Right ventricle myocardium superior (tissue), 1 donor: Measurements from ENCODE around the gene SLC6A6. TPM values are rescaled to one million over a fixed set of nuclear protein-coding genes. Genes with fewer than 3 reads are reported as not detected.
"Not testable (repeated sequence)": the region's sequence is repeated elsewhere in the genome, so short reads cannot be mapped to it uniquely, and the experiment has no call there.

Experiments used
- ATAC-seq: fragments of 200-7000 bp; cut with Tn5 transposase; one replicate; pipeline ENCODE4 v1.9.1; 2020; ENCODE audit warnings: mild to moderate bottlenecking; ENCODE audit not compliant: poor library complexity
- DNase-seq: peaks from one replicate; pipeline ENCODE4 v3.0.0-alpha.2; 2020
- intact Hi-C: fragments of 100-400 bp; cut with DNase I; formaldehyde crosslinking; loops from one replicate; pipeline ENCODE4 v1.11.2; 2022
- total RNA-seq: library from RNA; stranded (reverse); fragmentation: NEBNext Ultra II Directional; extraction: Animal tissue kit (Norgen Biotek cat#: 25700); gene quantifications from one replicate; pipeline ENCODE4 v1.2.1, GENCODE V29; 2021
- donor health status: DM: no; HTN: yes; CAD: no; lungs with severe emphysema.

SLC6A6 gene
- total RNA-seq, 1 donor from 2014 or later: 13.5 TPM

DNA sequence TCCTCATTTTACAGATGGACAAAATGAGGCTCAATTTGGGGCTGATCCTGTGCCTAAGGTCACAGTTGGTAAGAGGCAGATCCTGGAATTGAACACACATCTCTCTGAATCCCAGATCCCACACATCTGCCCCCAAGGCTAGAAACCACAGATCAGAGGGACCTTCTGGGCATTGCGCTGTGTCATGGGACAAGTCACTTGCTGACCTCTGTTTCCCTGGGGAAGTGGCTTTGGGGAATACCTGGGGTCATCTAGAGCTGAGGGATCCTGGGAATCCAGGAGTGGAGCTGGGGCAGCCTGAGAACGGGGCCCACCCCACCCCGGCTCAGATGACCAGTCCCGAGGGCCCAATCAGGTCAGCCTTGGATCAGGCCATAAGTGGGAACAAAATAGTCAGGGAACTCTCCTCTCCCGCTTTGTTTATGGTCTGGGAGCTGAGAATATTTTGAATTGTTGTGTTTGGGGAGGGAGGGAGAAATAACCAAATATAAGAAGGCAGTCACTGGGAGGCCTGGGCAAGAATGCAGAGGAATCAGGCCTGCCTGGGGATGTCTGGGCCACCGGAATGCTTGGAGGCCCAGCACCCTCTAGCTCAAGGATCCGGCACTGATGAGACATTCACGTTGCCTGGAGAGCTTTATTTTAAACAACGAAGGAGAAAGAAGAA is 8.8 kb upstream of the SLC6A6 start:
- no peak for DNase-seq
- ATAC-seq: no peak
- intact Hi-C loops: no loop called here

- ATAC-seq (no peak), DNase-seq (no peak)
- intact Hi-C loops: no loop called here
These were observed 6.2 kb upstream of the SLC6A6 start for GRCh38 chr3:14396031-14396692.

GRCh38 chr3:14397046-14397445 is 5.4 kb upstream of the SLC6A6 start:
- DNase-seq: no peak
- ATAC-seq: no peak
- intact Hi-C loops: no loop called here

DNA sequence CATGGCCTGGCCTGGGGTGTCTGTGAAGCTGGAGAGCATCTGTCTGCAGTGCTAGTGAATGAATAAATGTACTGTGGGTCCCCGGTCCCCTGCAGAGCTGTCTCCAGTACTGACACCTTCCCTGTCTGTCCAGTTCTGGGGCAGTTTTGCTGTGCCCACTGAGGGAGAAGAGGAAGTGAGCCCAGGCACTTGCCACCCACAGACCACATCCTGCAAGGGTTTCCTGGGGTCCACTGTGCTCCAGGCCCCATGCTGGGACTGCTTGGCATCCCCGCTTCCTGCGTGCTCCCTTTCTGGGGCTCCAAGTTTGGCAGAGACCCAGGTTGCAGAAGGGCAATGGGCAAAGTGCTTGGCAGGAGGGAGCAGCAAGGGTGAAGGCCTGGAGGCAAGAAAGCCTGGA is 4.9 kb upstream of the SLC6A6 start:
- DNase-seq: no peak
- intact Hi-C loops: no loop called here

GRCh38 chr3:14397940-14398796 is 4.2 kb upstream of the SLC6A6 start:
- intact Hi-C loops: no loop called here
- DNase-seq (no peak), ATAC-seq (no peak)

More for the DNA sequence above, 4.9 kb upstream of the SLC6A6 start:
- ATAC-seq: no peak

GRCh38 chr3:14398797-14399106 is 3.7 kb upstream of the SLC6A6 start:
- no peak for DNase-seq
- intact Hi-C loops: no loop called here
- no peak for ATAC-seq

GRCh38 chr3:14401692-14402303 is 608 bp upstream of the SLC6A6 start:
- intact Hi-C loops: loop anchor here (10.0 kb wide), 1 partner anchor 53 kb away; no protein-coding TSS in a partner anchor
- DNase-seq: no peak

GRCh38 chr3:14403619-14404155 is 1.3 kb downstream of the SLC6A6 start:
- DNase-seq (peak; percentile 68), ATAC-seq (peak; percentile 30)
- intact Hi-C loops: loop anchor here (10.0 kb wide), 1 partner anchor 51 kb away; no protein-coding TSS in a partner anchor

More at GRCh38 chr3:14401692-14402303, 608 bp upstream of the SLC6A6 start:
- peak; percentile 16 for ATAC-seq

DNA sequence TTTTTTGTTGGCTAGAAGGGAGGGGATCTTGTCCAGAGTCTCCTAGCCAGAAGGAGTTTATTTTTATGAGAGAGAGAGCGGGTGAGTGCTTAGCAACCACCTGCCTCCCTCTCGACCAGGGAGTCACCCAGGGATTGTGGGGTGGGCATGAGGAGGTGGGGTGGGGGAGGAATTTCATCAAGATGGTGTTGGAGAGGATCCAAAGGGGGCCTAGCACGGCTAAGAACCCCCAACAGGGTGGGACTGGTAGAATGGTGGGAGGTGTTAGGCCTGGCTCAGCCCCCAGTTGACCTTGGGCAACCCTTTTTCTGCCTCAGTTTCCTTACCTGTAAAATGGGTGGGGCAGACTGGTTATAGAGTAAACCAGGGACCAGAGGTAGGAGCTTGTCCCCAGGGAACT is 1.8 kb downstream of the SLC6A6 start:
- DNase-seq (no peak), ATAC-seq (no peak)
- intact Hi-C loops: loop anchor here (10.0 kb wide), 1 partner anchor 51 kb away; no protein-coding TSS in a partner anchor

DNA sequence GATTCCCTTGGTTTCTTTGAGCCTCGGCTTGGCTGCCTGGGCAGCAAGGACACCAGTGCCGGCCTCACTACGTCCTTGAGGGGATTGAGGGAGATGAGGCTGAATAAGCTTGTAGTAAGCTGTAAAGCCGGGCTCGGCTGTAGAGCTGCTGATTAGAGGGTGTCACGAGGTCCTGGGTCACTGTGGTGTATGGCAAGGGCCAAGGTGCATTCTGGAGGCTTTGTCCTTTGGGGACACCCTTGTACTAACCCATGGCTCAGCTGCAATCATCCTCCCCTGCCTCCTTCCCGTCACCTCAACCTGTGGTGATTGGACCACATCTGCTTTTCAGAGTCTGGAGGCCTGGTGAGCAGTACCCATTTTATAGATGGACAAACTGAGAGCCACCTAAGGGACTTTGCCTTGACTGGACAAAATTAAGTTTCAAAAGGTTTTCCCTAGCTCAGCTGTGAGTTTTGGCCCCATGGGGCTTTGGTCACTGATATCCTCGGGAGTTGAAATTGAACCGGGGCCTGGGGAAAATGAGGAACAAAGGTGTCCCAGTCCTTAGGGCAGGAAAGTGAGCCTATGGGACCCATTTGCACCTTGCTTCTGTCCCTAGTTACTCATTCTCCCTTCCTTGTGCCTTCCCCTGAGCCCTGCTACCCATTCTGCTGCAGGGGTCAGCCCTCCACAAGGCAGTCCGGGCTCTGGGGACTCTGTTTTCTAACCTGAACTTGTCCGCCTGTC is 2.4 kb downstream of the SLC6A6 start:
- DNase-seq (no peak), ATAC-seq (no peak)
- intact Hi-C loops: loop anchor here (10.0 kb wide), 1 partner anchor 50 kb away; no protein-coding TSS in a partner anchor

DNA sequence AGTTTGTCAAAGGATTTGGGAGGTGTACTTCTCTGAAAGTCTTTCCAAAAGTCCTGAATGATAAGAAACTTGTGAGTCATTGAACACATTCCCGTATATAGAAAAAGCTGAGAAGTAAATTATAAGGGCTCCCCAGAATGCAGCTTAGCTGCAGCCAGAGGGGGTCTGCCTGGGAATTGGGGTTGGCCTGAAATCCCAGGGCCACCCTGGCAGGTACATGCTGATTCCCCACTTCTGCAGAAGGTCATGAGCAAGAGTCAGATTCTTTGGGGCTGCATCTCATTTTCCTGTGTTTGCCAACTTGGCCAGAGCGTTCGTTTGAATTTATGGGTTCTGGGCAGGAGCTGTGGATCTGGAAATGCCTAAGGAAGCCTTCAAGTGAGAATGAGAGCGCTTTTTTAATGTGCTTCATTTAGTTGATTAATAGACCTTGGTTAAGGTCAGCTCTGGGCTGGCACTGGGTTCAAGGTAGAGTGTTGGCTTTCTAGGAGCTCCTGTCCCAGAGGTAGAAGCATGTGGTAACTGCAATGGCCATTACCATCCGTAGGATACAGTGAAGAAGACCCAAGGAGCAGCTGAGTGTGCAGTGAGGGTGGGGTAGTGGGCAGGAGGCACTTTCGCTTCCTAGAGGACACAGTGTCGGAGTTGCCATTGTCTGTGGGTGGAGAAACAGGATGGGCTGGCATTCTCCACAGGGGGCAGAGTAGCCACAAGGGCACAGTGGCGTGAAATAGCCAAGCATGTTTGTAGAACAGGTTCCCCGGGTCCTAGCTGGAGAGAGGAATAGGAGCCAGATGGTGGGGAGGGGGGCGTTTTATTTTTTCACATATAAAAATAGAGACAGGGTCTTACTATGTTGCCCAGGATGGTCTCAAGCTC is 3.2 kb downstream of the SLC6A6 start:
- intact Hi-C loops: loop anchor here (10.0 kb wide), 1 partner anchor 49 kb away; no protein-coding TSS in a partner anchor
- DNase-seq: no peak
- no peak for ATAC-seq

- intact Hi-C loops: loop anchor here (10.0 kb wide), 1 partner anchor 48 kb away; no protein-coding TSS in a partner anchor
- ATAC-seq (no peak), DNase-seq (no peak)
These were observed 3.9 kb downstream of the SLC6A6 start for GRCh38 chr3:14406336-14406735.

DNA sequence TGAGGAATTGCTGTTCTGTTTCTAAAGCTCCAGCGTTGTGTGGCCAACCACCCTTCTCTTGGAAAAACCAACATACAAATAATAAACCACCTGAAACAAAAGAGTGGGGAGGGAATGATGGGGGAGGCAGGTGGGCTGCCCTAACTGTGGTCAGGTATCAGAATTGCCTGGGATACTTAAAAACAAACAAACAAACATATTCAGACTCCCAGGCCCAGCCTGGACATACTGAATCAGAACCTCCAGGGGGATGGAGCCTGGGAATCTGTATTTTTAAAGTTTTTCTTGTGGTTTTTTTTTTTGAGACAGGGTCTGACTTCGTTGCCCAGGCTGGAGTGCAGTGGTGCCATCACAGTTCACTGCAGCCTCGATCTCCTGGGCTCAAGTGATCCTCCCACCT is 4.4 kb downstream of the SLC6A6 start:
- intact Hi-C loops: loop anchor here (10.0 kb wide), 1 partner anchor 48 kb away; no protein-coding TSS in a partner anchor
- DNase-seq (no peak), ATAC-seq (no peak)

GRCh38 chr3:14407203-14407602 is 4.8 kb downstream of the SLC6A6 start:
- ATAC-seq (no peak), DNase-seq (no peak)
- intact Hi-C loops: loop anchor here (10.0 kb wide), 1 partner anchor 48 kb away; no protein-coding TSS in a partner anchor

GRCh38 chr3:14409779-14410063 is 7.3 kb downstream of the SLC6A6 start:
- intact Hi-C loops: loop anchor here (10.0 kb wide), 1 partner anchor 45 kb away; no protein-coding TSS in a partner anchor
- not testable (repeated sequence) for DNase-seq, ATAC-seq

GRCh38 chr3:14410106-14410502 is 7.7 kb downstream of the SLC6A6 start:
- DNase-seq (no peak), ATAC-seq (no peak)
- intact Hi-C loops: no loop called here

- DNase-seq (peak; percentile 57), ATAC-seq (peak; percentile 44)
- intact Hi-C loops: no loop called here
These were observed 8.2 kb downstream of the SLC6A6 start for GRCh38 chr3:14410503-14411165.
